HFFc6 (cell line): ENCODE measurements around the gene SNX11. TPM values are rescaled to one million over a fixed set of nuclear protein-coding genes. Genes with fewer than 3 reads are reported as not detected.

Experiments
- DNase-seq: peaks from one replicate; pipeline ENCODE4 v3.0.0-alpha.2; 2018
- H3K27ac Mint-ChIP-seq: 2 replicates; pipeline ENCODE4 v1.8.0; 2020; ENCODE audit warnings: mild to moderate bottlenecking, mixed read lengths
- H3K27me3 Mint-ChIP-seq: 2 replicates; pipeline ENCODE4 v1.8.0; 2021; ENCODE audit warnings: mild to moderate bottlenecking, moderate library complexity, mixed read lengths; ENCODE audit not compliant: insufficient read depth
- H3K36me3 Mint-ChIP-seq: 2 replicates; pipeline ENCODE4 v1.8.0; 2021; ENCODE audit warnings: low read depth, mixed read lengths
- H3K4me1 Mint-ChIP-seq: 2 replicates; pipeline ENCODE4 v1.8.0; 2020; ENCODE audit warnings: low read depth, mixed read lengths
- H3K4me3 Mint-ChIP-seq: 2 replicates; pipeline ENCODE4 v1.8.0; 2020; ENCODE audit warnings: mild to moderate bottlenecking, moderate library complexity, mixed read lengths
- H3K9me3 Mint-ChIP-seq: 2 replicates; pipeline ENCODE4 v1.8.0; 2020; ENCODE audit warnings: mild to moderate bottlenecking, mixed read lengths
- total RNA-seq, 6 experiments: library from RNA; stranded (reverse); fragmentation: NEBNext Ultra II Directional; extraction: Animal tissue kit (Norgen Biotek cat#: 25700); gene quantifications; 2 replicates in 1 of 6; 3 replicates in 5 of 6; pipeline ENCODE4 v1.2.3, GENCODE V29; 2021
- TF ChIP-seq, protein P1 (sequence below): fragments of 200-600 bp; sonication (generic); IDR thresholded peaks from 2 replicates; pipeline ENCODE4 v1.5.0; 2021; ENCODE audit warnings: antibody characterized with exemption, mild to moderate bottlenecking

The SNX11 gene
- total RNA-seq, 6 experiments from 2014 or later = 16.5 to 21.9 (median 19.6) TPM

- peaks cover 5% of the 10 kb centered on the region for H3K27me3 Mint-ChIP-seq
- no peak for DNase-seq
- no peak overlapping the region for H3K4me3 Mint-ChIP-seq
- peaks cover 16% of the 10 kb centered on the region for H3K4me1 Mint-ChIP-seq
- no peaks in the 10 kb centered on the region for H3K36me3 Mint-ChIP-seq
- TF ChIP-seq, protein P1, sequence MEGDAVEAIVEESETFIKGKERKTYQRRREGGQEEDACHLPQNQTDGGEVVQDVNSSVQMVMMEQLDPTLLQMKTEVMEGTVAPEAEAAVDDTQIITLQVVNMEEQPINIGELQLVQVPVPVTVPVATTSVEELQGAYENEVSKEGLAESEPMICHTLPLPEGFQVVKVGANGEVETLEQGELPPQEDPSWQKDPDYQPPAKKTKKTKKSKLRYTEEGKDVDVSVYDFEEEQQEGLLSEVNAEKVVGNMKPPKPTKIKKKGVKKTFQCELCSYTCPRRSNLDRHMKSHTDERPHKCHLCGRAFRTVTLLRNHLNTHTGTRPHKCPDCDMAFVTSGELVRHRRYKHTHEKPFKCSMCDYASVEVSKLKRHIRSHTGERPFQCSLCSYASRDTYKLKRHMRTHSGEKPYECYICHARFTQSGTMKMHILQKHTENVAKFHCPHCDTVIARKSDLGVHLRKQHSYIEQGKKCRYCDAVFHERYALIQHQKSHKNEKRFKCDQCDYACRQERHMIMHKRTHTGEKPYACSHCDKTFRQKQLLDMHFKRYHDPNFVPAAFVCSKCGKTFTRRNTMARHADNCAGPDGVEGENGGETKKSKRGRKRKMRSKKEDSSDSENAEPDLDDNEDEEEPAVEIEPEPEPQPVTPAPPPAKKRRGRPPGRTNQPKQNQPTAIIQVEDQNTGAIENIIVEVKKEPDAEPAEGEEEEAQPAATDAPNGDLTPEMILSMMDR = no peak
- no peaks in the 10 kb centered on the region for H3K9me3 Mint-ChIP-seq
- H3K27ac Mint-ChIP-seq = no peak overlapping the region
Measured at GRCh38 chr17:48128400-48128799, 20.8 kb downstream of the SNX11 start.

DNA sequence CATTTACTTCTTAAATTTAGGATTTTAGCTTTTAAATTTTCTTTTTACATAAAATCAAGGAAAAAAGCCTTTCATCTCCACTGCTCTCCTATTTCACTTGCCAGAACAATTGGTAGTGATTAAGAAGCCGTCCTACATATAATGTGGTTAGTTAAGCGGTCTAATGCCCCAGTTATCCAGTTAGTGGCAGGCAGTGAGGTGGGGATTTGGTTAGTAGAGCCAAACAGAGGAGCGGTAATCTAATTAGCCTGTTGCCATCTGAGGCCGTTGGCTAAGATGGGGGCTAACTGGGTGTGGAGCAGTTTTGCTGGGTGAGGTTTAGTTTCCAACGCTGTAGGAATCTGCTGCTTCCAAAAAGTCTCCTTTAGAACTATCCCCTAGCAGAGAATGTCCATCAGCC lies 22.4 kb downstream of the SNX11 start:
- Mint-ChIP-seq H3K27me3 (peaks cover 9% of the 10 kb centered on the region), H3K9me3 (no peaks in the 10 kb centered on the region), H3K36me3 (no peaks in the 10 kb centered on the region), H3K4me3 (no peak overlapping the region), H3K4me1 (peaks cover 16% of the 10 kb centered on the region), H3K27ac (no peak overlapping the region)
- DNase-seq = no peak
- TF ChIP-seq, protein P1 = no peak

DNA sequence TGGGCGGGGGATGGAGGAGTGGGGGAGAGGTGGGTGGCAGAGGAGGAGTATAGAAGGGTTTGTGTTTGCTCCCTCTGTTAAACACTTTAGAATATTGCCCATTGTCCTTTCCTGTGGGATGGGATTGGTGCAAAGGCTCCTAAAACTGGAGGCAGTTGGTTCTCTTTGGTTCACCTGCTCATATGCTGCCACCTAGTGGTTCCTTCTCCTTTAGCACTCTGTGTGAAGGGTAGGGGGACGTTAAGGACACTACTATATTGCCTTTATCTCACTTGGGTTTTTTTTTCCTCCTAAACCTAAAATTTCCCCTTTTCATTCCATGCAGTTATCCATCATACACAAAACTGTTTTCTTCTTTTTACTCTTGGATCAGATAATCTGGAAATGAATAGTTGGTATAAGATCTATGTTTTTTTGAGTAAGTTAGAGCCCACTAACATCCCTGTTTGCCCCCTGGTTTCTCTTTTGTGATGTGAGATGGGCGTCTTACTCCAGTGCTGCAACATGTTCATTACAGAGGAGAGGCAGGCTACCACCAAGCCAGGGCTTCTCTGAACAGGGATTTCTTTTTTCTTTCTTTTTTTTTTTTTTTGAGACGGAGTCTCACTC lies 23.8 kb downstream of the SNX11 start:
- Mint-ChIP-seq H3K36me3 (no peaks in the 10 kb centered on the region), H3K27me3 (peaks cover 9% of the 10 kb centered on the region), H3K27ac (no peak overlapping the region), H3K4me1 (peaks cover 14% of the 10 kb centered on the region), H3K9me3 (no peaks in the 10 kb centered on the region), H3K4me3 (no peak overlapping the region)
- DNase-seq = peak; percentile 50
- TF ChIP-seq, protein P1 = peak; percentile 93

- DNase-seq = no peak
- H3K27ac Mint-ChIP-seq = no peak overlapping the region
- H3K9me3 Mint-ChIP-seq = no peaks in the 10 kb centered on the region
- H3K27me3 Mint-ChIP-seq = peaks cover 9% of the 10 kb centered on the region
- H3K4me3 Mint-ChIP-seq = no peak overlapping the region
- TF ChIP-seq, protein P1 = no peak
- no peaks in the 10 kb centered on the region for H3K36me3 Mint-ChIP-seq
- H3K4me1 Mint-ChIP-seq = peaks cover 4% of the 10 kb centered on the region
Measured at GRCh38 chr17:48132385-48132784, 24.8 kb downstream of the SNX11 start.

DNA sequence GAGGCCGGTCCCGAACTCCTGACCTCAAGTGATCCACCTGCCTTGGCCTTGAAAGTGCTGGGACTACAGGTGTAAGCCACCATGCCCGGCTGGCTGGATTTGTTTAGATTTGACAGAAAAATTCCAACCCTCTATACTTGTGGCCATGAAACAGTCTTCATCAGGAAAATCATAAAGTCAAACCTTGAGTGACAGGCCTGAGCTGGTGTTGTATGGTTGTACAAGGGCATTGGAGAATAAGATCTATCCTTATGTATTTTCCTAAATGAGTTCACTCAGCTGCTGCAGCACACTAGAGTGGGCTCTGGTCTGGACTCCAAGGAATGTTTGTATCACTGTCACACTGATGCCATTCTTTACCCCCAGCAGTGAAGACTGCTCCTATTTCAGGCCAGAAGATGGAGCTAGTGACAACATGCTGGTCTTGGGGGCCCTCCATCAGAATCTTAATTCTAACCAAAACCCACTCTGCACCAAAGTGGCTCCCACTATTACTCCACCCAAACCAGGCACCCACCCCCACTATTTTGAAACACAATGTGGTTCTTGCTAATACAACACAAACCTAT lies 27.4 kb downstream of the SNX11 start:
- Mint-ChIP-seq H3K36me3 (no peaks in the 10 kb centered on the region), H3K4me1 (no peaks in the 10 kb centered on the region; the same call in 1 of the 2 replicates), H3K27ac (no peak overlapping the region), H3K4me3 (no peak overlapping the region), H3K27me3 (peaks cover 24% of the 10 kb centered on the region), H3K9me3 (no peaks in the 10 kb centered on the region)
- TF ChIP-seq, protein P1 = peak; percentile 36; the same call in 1 of the 2 replicates
- DNase-seq = no peak
